GM21619 (cell line): Measurements from ENCODE around the gene SRCAP.
"Not testable (repeated sequence)": the region's sequence is repeated elsewhere in the genome, so short reads cannot be mapped to it uniquely, and the experiment has no call there.

Experiments
- ATAC-seq: cut with Tn5 transposase; IDR thresholded peaks from one replicate; pipeline ENCODE4 v1.9.1; 2021; ENCODE audit not compliant: unreplicated experiment

SRCAP gene

GRCh38 chr16:30697264-30698138, 1.5 kb upstream of the SRCAP start:
- peak; percentile 83 for ATAC-seq

GRCh38 chr16:30698139-30698815, 694 bp upstream of the SRCAP start:
- ATAC-seq = peak; percentile 56

- ATAC-seq = no peak
Observed at GRCh38 chr16:30699615-30700099, 686 bp downstream of the SRCAP start.

- ATAC-seq = no peak
Observed at GRCh38 chr16:30700491-30700890, 1.5 kb downstream of the SRCAP start.

- ATAC-seq = no peak
Observed at GRCh38 chr16:30700971-30701370, 2.0 kb downstream of the SRCAP start.

GRCh38 chr16:30703071-30703470, 4.1 kb downstream of the SRCAP start:
- not testable (repeated sequence) for ATAC-seq

GRCh38 chr16:30703971-30704370, 5.0 kb downstream of the SRCAP start:
- no peak for ATAC-seq

- ATAC-seq = no peak
Observed at GRCh38 chr16:30706046-30706445, 7.1 kb downstream of the SRCAP start.

- no peak for ATAC-seq
Observed at GRCh38 chr16:30710971-30711370, 12.0 kb downstream of the SRCAP start.

GRCh38 chr16:30711712-30712111, 12.7 kb downstream of the SRCAP start:
- no peak for ATAC-seq

- no peak for ATAC-seq
Observed at GRCh38 chr16:30715750-30716445, 16.9 kb downstream of the SRCAP start.

- no peak for ATAC-seq
Observed at GRCh38 chr16:30720086-30720485, 21.1 kb downstream of the SRCAP start.

GRCh38 chr16:30720694-30721093, 21.7 kb downstream of the SRCAP start:
- no peak for ATAC-seq

GRCh38 chr16:30721167-30721566, 22.2 kb downstream of the SRCAP start:
- no peak for ATAC-seq

GRCh38 chr16:30721606-30722005, 22.6 kb downstream of the SRCAP start:
- no peak for ATAC-seq

- no peak for ATAC-seq
Observed at GRCh38 chr16:30722443-30722842, 23.5 kb downstream of the SRCAP start.

GRCh38 chr16:30722916-30723315, 23.9 kb downstream of the SRCAP start:
- ATAC-seq = no peak

GRCh38 chr16:30723725-30724355, 24.9 kb downstream of the SRCAP start:
- no peak for ATAC-seq

- no peak for ATAC-seq
Observed at GRCh38 chr16:30724641-30725417, 25.9 kb downstream of the SRCAP start.

GRCh38 chr16:30725418-30725792, 26.4 kb downstream of the SRCAP start:
- no peak for ATAC-seq
